HepG2 (cell line): Measurements from ENCODE around the gene PNMA8B. TPM values are rescaled to one million over a fixed set of nuclear protein-coding genes. Genes with fewer than 3 reads are reported as not detected.

Experiments
- ATAC-seq: fragments of 200-7000 bp; cut with Tn5 transposase; 3 replicates; pipeline ENCODE4 v1.9.1; 2020; ENCODE audit warnings: mild to moderate bottlenecking, moderate library complexity
- BruUV-seq: library from RNA; stranded (reverse); fragments of 400-500 nt; replicated peaks from 2 replicates; lab custom pipeline; 2021; lab: Mats Ljungman, UMichigan
- CTCF ChIA-PET: fragments of 300-600 bp; formaldehyde crosslinking; extraction: SDS; loops from one replicate; lab custom pipeline; 2021; ENCODE audit warnings: low total read pairs, inconsistent platforms, low intra/inter-chr PET ratio; lab: Yijun Ruan, JAX
- POLR2A ChIA-PET: fragments of 350-600 bp; sonication (Branson Sonifier 250); formaldehyde crosslinking; loops from one replicate; lab custom pipeline; 2020; ENCODE audit warnings: antibody characterized with exemption, inconsistent platforms; lab: Yijun Ruan, JAX
- DNase-seq: peaks from one replicate; pipeline ENCODE4 v3.0.0-alpha.2; 2015; ENCODE audit warnings: low spot score
- FAIRE-seq: peaks from 3 replicates; lab custom pipeline; 2011; peaks lifted over from hg19 to GRCh38; lab: Jason Lieb, UNC
- H2AFZ ChIP-seq: one replicate; pipeline ENCODE4 v1.6.1; 2011; ENCODE audit warnings: low read length, inconsistent platforms
- H3K27ac ChIP-seq: fragments of 300-600 bp; 3 replicates; pipeline ENCODE4 v1.8.0; 2011; ENCODE audit warnings: mixed run types, mild to moderate bottlenecking, mixed read lengths, low read length, inconsistent platforms; ENCODE audit not compliant: insufficient read depth; ENCODE audit errors: extremely low read length
- H3K27me3 ChIP-seq, 2 experiments: fragments of 200-600 bp in 1 of 2; 2 replicates in 1 of 2; 3 replicates in 1 of 2; pipeline versions ENCODE4 v1.6.0 to v1.8.0; 2011; ENCODE audit warnings: low read length in 2 of 2, mild to moderate bottlenecking in 2 of 2, moderate library complexity in 2 of 2, inconsistent platforms in 1 of 2; ENCODE audit not compliant: insufficient read depth in 2 of 2, control insufficient read depth in 1 of 2
- H3K36me3 ChIP-seq, 2 experiments: fragments of 200-600 bp in 1 of 2; replicated peaks in 1 of 2; 2 replicates in 1 of 2; 3 replicates in 1 of 2; pipeline versions ENCODE4 v1.5.1 to v1.8.0; 2011; ENCODE audit warnings: low read length in 2 of 2, inconsistent platforms in 1 of 2; ENCODE audit not compliant: insufficient read depth in 2 of 2, control insufficient read depth in 1 of 2
- H3K4me1 ChIP-seq: 2 replicates; pipeline ENCODE4 v1.5.1; 2012; ENCODE audit warnings: low read length, inconsistent platforms; ENCODE audit not compliant: insufficient read depth
- H3K4me2 ChIP-seq: 2 replicates; pipeline ENCODE4 v1.6.0; 2011; ENCODE audit warnings: low read depth, low read length, inconsistent platforms
- H3K4me3 ChIP-seq, 3 experiments: fragments of 200-600 bp in 1 of 3; sonication (generic), shearing (Covaris generic) in 1 of 3; replicated peaks in 1 of 3; 2 replicates each; pipeline ENCODE4 v1.5.1; 2011 to 2016; ENCODE audit warnings: low read length in 3 of 3, inconsistent platforms in 2 of 3, low read depth in 2 of 3, mild to moderate bottlenecking in 2 of 3, control low read depth in 1 of 3, mixed read lengths in 1 of 3; ENCODE audit not compliant: insufficient read depth in 1 of 3
- H3K79me2 ChIP-seq: one replicate; pipeline ENCODE4 v1.6.1; 2011; ENCODE audit warnings: low read length, inconsistent platforms; ENCODE audit not compliant: insufficient read depth
- H3K9ac ChIP-seq: 2 replicates; pipeline ENCODE4 v1.6.0; 2011; ENCODE audit warnings: mild to moderate bottlenecking, low read depth, low read length, inconsistent platforms; ENCODE audit not compliant: insufficient read depth
- H3K9me3 ChIP-seq: 2 replicates; pipeline ENCODE4 v1.5.1; 2012; ENCODE audit warnings: mild to moderate bottlenecking, low read length
- H4K20me1 ChIP-seq: 2 replicates; pipeline ENCODE4 v1.6.0; 2011; ENCODE audit warnings: inconsistent platforms, mild to moderate bottlenecking, low read length, moderate library complexity; ENCODE audit not compliant: insufficient read depth
- CHCHD3 ChIP-seq: sonication (generic); formaldehyde crosslinking; IDR thresholded peaks from 2 replicates; pipeline ENCODE4 v1.8.0; 2022; ENCODE audit warnings: mild to moderate bottlenecking, missing genetic modification reagents, moderate library complexity
- HIVEP1 ChIP-seq: sonication (generic); formaldehyde crosslinking; IDR thresholded peaks from 2 replicates; pipeline ENCODE4 v1.4.0; 2020; ENCODE audit warnings: mild to moderate bottlenecking, missing genetic modification reagents
- MED13 ChIP-seq: sonication (generic); formaldehyde crosslinking; IDR thresholded peaks from 2 replicates; pipeline ENCODE4 v1.5.0; 2020; ENCODE audit warnings: missing genetic modification reagents
- SIX4 ChIP-seq: sonication (generic); formaldehyde crosslinking; IDR thresholded peaks from 2 replicates; pipeline ENCODE4 v1.4.0; 2020; ENCODE audit warnings: missing genetic modification reagents
- SOX13 ChIP-seq, 3 experiments: fragments of 450-650 bp in 1 of 3; sonication (generic) in 1 of 3; formaldehyde crosslinking in 1 of 3; IDR thresholded peaks in 2 of 3; conservative IDR thresholded peaks in 1 of 3; 2 replicates each; pipeline versions ENCODE4 v1.5.0 to v1.6.1; 2016 to 2020; ENCODE audit warnings: antibody characterized with exemption in 1 of 3, mild to moderate bottlenecking in 1 of 3, missing compliant biosample characterization in 1 of 3, missing genetic modification reagents in 1 of 3, moderate library complexity in 1 of 3
- WGBS: methylation state at CpG from one replicate; pipeline ENCODE4 v1.1.6; 2017; ENCODE audit warnings: low lambda C conversion rate; 5-methylcytosine and 5-hydroxymethylcytosine counted together
- in situ Hi-C: cut with HindIII; loops from 2 replicates; pipeline ENCODE4 v1.10.0; 2017; ENCODE audit warnings: low pct_unique_long_range_greater_than_20kb; ENCODE audit not compliant: extremely low pct_ligation_motif_present
- intact Hi-C: fragments of 100-400 bp; cut with micrococcal nuclease; formaldehyde crosslinking; loops from one replicate; pipeline ENCODE4 v1.10.0; 2022; ENCODE audit not compliant: unreplicated experiment
- polyA plus RNA-seq, 8 experiments: library from polyadenylated mRNA; depleted of rRNA in 3 of 8; stranded (reverse) in 7 of 8; unstranded in 1 of 8; fragments of >200 nt; fragmentation: Illumina TruSeq in 4 of 8; extraction: Trizol in 4 of 8; gene quantifications; 2 replicates each; pipeline versions ENCODE4 v1.2.1 to v1.2.3, GENCODE V29; 2011 to 2016; ENCODE audit warnings: low read depth in 4 of 8, missing spikeins in 1 of 8, mixed read lengths in 1 of 8; ENCODE audit not compliant: insufficient read depth in 1 of 8
- total RNA-seq, 5 experiments: library from RNA; depleted of rRNA; stranded (reverse); fragments of >200 nt; fragmentation: Illumina TruSeq; extraction: Trizol; gene quantifications; 2 replicates each; pipeline ENCODE4 v1.2.3, GENCODE V29; 2016; ENCODE audit warnings: low read depth in 1 of 5
- TF ChIP-seq, protein P1 (sequence below): sonication (generic); formaldehyde crosslinking; IDR thresholded peaks from 2 replicates; pipeline ENCODE4 v1.4.0; 2020; ENCODE audit warnings: mild to moderate bottlenecking, missing genetic modification reagents
- TF ChIP-seq, protein P2 (sequence below): sonication (generic); formaldehyde crosslinking; conservative IDR thresholded peaks from 2 replicates; pipeline ENCODE4 v1.4.0; 2020; ENCODE audit warnings: missing genetic modification reagents
- TF ChIP-seq, protein P3 (sequence below): fragments of 450-650 bp; IDR thresholded peaks from 2 replicates; pipeline ENCODE4 v1.6.1; 2017; ENCODE audit warnings: mild to moderate bottlenecking
- TF ChIP-seq, protein P4 (sequence below), 2 experiments: sonication (generic) in 1 of 2; formaldehyde crosslinking in 1 of 2; IDR thresholded peaks; 2 replicates each; pipeline versions ENCODE4 v1.5.1 to v1.6.1; 2011 to 2020; ENCODE audit warnings: borderline replicate concordance in 1 of 2, low read depth in 1 of 2, low read length in 1 of 2, mild to moderate bottlenecking in 1 of 2, missing genetic modification reagents in 1 of 2, moderate library complexity in 1 of 2
- TF ChIP-seq, protein P5 (sequence below), 2 experiments: sonication (generic) in 1 of 2; formaldehyde crosslinking in 1 of 2; IDR thresholded peaks; 2 replicates each; pipeline versions ENCODE4 v1.4.0 to v1.6.1; 2016 to 2020; ENCODE audit warnings: borderline replicate concordance in 1 of 2, low read depth in 1 of 2, mild to moderate bottlenecking in 1 of 2, missing genetic modification reagents in 1 of 2

Gene PNMA8B
- total and polyA plus RNA-seq, 2 of the 13 experiments (the other 11 are each of a cell fraction or from before 2014, with no cell fraction given), result not detected

DNA sequence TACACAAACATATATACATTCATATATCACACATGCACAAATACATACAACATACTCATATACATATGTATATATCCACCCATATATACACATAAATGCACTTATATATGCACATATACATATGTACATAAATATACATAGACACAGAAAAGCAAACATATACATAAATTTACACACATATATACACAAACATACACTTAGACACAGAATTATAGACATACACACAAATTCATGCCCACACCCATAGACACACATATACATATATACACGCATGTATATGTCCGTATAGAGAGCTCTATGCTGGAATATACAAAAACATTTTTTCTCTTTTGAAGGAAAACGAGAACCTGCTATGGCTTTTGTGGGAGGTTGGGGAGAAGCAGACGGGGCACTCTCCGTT lies 44.9 kb downstream of the PNMA8B start:
- Histone ChIP-seq H3K36me3 (no peaks in the 10 kb centered on the region), H3K4me1 (no peaks in the 10 kb centered on the region), H3K27me3 (no peaks in the 10 kb centered on the region), H3K9ac (no peak overlapping the region), H3K4me3 (no peak overlapping the region), H3K4me2 (no peak overlapping the region), H4K20me1 (no peaks in the 10 kb centered on the region), H3K79me2 (no peaks in the 10 kb centered on the region), H2AFZ (no peak overlapping the region), H3K27ac (no peak overlapping the region), H3K9me3 (no peaks in the 10 kb centered on the region)
- DNase-seq, result no peak
- intact Hi-C loops (no loop called here), in situ Hi-C loops (no loop called here)
- ChIA-PET POLR2A (no interaction called here), CTCF (no interaction called here)
- WGBS, result 47% methylated on average over 5 of the region's 5 CpGs
- no peak for ATAC-seq
- no peak for FAIRE-seq
- BruUV-seq, result no TSS peak
- TF ChIP-seq SOX13 (IDR thresholded peaks at IDR 0.05) (no peak), SOX13 (CRISPR knock-in tag; conservative IDR thresholded peaks at IDR 0.05 in 1 of 2, IDR thresholded peaks at IDR 0.05 in 1 of 2) (no peak), CHCHD3 (CRISPR knock-in tag) (no peak), SIX4 (no peak), HIVEP1 (no peak), MED13 (CRISPR knock-in tag) (no peak)
- TF ChIP-seq, protein P1, sequence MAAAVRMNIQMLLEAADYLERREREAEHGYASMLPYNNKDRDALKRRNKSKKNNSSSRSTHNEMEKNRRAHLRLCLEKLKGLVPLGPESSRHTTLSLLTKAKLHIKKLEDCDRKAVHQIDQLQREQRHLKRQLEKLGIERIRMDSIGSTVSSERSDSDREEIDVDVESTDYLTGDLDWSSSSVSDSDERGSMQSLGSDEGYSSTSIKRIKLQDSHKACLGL (CRISPR knock-in tag), result no peak
- TF ChIP-seq, protein P2, sequence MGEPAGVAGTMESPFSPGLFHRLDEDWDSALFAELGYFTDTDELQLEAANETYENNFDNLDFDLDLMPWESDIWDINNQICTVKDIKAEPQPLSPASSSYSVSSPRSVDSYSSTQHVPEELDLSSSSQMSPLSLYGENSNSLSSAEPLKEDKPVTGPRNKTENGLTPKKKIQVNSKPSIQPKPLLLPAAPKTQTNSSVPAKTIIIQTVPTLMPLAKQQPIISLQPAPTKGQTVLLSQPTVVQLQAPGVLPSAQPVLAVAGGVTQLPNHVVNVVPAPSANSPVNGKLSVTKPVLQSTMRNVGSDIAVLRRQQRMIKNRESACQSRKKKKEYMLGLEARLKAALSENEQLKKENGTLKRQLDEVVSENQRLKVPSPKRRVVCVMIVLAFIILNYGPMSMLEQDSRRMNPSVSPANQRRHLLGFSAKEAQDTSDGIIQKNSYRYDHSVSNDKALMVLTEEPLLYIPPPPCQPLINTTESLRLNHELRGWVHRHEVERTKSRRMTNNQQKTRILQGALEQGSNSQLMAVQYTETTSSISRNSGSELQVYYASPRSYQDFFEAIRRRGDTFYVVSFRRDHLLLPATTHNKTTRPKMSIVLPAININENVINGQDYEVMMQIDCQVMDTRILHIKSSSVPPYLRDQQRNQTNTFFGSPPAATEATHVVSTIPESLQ, result no peak
- TF ChIP-seq, protein P3, sequence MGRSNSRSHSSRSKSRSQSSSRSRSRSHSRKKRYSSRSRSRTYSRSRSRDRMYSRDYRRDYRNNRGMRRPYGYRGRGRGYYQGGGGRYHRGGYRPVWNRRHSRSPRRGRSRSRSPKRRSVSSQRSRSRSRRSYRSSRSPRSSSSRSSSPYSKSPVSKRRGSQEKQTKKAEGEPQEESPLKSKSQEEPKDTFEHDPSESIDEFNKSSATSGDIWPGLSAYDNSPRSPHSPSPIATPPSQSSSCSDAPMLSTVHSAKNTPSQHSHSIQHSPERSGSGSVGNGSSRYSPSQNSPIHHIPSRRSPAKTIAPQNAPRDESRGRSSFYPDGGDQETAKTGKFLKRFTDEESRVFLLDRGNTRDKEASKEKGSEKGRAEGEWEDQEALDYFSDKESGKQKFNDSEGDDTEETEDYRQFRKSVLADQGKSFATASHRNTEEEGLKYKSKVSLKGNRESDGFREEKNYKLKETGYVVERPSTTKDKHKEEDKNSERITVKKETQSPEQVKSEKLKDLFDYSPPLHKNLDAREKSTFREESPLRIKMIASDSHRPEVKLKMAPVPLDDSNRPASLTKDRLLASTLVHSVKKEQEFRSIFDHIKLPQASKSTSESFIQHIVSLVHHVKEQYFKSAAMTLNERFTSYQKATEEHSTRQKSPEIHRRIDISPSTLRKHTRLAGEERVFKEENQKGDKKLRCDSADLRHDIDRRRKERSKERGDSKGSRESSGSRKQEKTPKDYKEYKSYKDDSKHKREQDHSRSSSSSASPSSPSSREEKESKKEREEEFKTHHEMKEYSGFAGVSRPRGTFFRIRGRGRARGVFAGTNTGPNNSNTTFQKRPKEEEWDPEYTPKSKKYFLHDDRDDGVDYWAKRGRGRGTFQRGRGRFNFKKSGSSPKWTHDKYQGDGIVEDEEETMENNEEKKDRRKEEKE, result no peak
- TF ChIP-seq, protein P4, sequence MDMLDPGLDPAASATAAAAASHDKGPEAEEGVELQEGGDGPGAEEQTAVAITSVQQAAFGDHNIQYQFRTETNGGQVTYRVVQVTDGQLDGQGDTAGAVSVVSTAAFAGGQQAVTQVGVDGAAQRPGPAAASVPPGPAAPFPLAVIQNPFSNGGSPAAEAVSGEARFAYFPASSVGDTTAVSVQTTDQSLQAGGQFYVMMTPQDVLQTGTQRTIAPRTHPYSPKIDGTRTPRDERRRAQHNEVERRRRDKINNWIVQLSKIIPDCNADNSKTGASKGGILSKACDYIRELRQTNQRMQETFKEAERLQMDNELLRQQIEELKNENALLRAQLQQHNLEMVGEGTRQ (IDR thresholded peaks at IDR 0.05; ENCODE audit: low read depth, low read length), result no peak
- TF ChIP-seq, protein P4 (CRISPR knock-in tag; IDR thresholded peaks at IDR 0.05; ENCODE audit: borderline replicate concordance), result no peak
- TF ChIP-seq, protein P5, sequence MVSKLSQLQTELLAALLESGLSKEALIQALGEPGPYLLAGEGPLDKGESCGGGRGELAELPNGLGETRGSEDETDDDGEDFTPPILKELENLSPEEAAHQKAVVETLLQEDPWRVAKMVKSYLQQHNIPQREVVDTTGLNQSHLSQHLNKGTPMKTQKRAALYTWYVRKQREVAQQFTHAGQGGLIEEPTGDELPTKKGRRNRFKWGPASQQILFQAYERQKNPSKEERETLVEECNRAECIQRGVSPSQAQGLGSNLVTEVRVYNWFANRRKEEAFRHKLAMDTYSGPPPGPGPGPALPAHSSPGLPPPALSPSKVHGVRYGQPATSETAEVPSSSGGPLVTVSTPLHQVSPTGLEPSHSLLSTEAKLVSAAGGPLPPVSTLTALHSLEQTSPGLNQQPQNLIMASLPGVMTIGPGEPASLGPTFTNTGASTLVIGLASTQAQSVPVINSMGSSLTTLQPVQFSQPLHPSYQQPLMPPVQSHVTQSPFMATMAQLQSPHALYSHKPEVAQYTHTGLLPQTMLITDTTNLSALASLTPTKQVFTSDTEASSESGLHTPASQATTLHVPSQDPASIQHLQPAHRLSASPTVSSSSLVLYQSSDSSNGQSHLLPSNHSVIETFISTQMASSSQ (IDR thresholded peaks at IDR 0.05; ENCODE audit: low read depth), result no peak
- TF ChIP-seq, protein P5 (CRISPR knock-in tag; IDR thresholded peaks at IDR 0.05; ENCODE audit: borderline replicate concordance), result no peak
